Activated naive CD8-positive, alpha-beta T cell treated with anti-CD3 and anti-CD28 coated beads, Interleukin-2, amount 10 ng/mL, durations not matched to agents 7 days and 5 days (primary cell): Measurements from ENCODE around the gene NADK. TPM values are rescaled to one million over a fixed set of nuclear protein-coding genes. Genes with fewer than 3 reads are reported as not detected.

Experiments
- ATAC-seq: fragments of 150-1000 bp; cut with Tn5 transposase; one replicate; pipeline ENCODE4 v1.10.0; 2021; ENCODE audit warnings: low read depth, moderate library complexity
- POLR2A ChIA-PET: fragments of 350-600 bp; sonication (Branson Sonifier 250); formaldehyde crosslinking; loops from one replicate; lab custom pipeline; 2021; ENCODE audit warnings: antibody characterized with exemption; lab: Charles Lee
- DNase-seq: peaks from one replicate; pipeline ENCODE4 v3.0.0; 2021
- H3K27ac Mint-ChIP-seq: one replicate; pipeline ENCODE4 v1.8.0; 2022; ENCODE audit warnings: mild to moderate bottlenecking, mixed read lengths
- H3K27me3 Mint-ChIP-seq: one replicate; pipeline ENCODE4 v1.8.0; 2022; ENCODE audit warnings: mild to moderate bottlenecking, moderate library complexity, mixed read lengths
- H3K36me3 Mint-ChIP-seq: one replicate; pipeline ENCODE4 v1.8.0; 2021; ENCODE audit warnings: mild to moderate bottlenecking, mixed read lengths
- H3K4me1 Mint-ChIP-seq: one replicate; pipeline ENCODE4 v1.8.0; 2021; ENCODE audit warnings: mixed read lengths
- H3K4me3 Mint-ChIP-seq: one replicate; pipeline ENCODE4 v1.8.0; 2022; ENCODE audit warnings: mild to moderate bottlenecking, moderate library complexity, mixed read lengths
- H3K9me3 Mint-ChIP-seq: one replicate; pipeline ENCODE4 v1.8.0; 2021; ENCODE audit warnings: mixed read lengths
- total RNA-seq, 2 experiments: library from RNA; stranded (reverse); gene quantifications; one replicate each; pipeline ENCODE4 v1.2.3, GENCODE V29; 2021

Gene NADK
- total RNA-seq, 2 experiments from 2014 or later: 69.7 to 74.3 TPM

DNA sequence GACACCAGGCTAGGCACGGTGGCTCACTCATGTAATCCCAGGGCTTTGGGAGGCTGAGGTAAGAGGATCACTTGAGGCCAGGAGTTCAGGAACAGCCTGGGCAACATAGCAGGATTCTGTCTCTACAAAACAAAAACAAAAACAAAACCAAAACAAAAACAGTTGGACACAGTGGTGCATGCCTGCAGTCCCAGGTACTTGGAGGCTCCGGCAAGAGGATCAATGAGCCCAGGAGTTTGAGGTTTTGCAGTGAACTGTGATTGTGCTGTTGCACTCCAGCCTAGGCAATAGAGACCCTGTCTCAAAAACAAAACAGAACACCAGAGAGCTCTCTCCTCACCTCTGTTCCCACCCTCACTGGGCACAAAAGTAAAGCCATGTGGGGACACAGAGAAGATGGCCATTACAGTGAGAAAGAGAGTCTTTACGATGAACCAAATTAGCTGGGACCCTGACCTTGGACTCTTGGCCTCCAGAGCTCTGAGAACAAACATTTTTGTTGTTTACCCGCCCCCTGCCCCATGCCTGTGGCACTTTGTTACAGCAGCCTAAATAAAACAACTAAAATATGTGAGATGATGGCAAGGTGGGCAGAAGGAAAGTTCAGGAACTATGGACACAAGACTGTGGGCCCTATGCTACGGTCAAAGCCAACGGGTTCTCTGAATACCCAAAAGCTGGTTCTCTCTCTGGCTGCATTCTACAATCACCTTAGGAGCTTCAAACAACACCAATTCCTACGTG is 9.8 kb downstream of the NADK start:
- H3K27ac Mint-ChIP-seq: no peak overlapping the region
- H3K36me3 Mint-ChIP-seq: peaks cover 50% of the 10 kb centered on the region
- no peaks in the 10 kb centered on the region for H3K27me3 Mint-ChIP-seq
- POLR2A ChIA-PET: interaction anchor here (1.1 kb wide), 1 partner anchor 11 kb away, joined by 6 read pairs; no protein-coding TSS in a partner anchor
- no peak for ATAC-seq
- DNase-seq: no peak
- H3K4me3 Mint-ChIP-seq: no peak overlapping the region
- H3K4me1 Mint-ChIP-seq: peaks cover 7% of the 10 kb centered on the region
- H3K9me3 Mint-ChIP-seq: peaks cover 11% of the 10 kb centered on the region

- Mint-ChIP-seq H3K9me3 (peaks cover 5% of the 10 kb centered on the region), H3K27me3 (no peaks in the 10 kb centered on the region), H3K36me3 (peaks cover 34% of the 10 kb centered on the region), H3K4me3 (no peak overlapping the region), H3K4me1 (peaks cover 6% of the 10 kb centered on the region), H3K27ac (no peak overlapping the region)
- no peak for DNase-seq
- ATAC-seq: no peak
- POLR2A ChIA-PET: no interaction called here
Observed at GRCh38 chr1:1764876-1765470, 13.3 kb downstream of the NADK start.

DNA sequence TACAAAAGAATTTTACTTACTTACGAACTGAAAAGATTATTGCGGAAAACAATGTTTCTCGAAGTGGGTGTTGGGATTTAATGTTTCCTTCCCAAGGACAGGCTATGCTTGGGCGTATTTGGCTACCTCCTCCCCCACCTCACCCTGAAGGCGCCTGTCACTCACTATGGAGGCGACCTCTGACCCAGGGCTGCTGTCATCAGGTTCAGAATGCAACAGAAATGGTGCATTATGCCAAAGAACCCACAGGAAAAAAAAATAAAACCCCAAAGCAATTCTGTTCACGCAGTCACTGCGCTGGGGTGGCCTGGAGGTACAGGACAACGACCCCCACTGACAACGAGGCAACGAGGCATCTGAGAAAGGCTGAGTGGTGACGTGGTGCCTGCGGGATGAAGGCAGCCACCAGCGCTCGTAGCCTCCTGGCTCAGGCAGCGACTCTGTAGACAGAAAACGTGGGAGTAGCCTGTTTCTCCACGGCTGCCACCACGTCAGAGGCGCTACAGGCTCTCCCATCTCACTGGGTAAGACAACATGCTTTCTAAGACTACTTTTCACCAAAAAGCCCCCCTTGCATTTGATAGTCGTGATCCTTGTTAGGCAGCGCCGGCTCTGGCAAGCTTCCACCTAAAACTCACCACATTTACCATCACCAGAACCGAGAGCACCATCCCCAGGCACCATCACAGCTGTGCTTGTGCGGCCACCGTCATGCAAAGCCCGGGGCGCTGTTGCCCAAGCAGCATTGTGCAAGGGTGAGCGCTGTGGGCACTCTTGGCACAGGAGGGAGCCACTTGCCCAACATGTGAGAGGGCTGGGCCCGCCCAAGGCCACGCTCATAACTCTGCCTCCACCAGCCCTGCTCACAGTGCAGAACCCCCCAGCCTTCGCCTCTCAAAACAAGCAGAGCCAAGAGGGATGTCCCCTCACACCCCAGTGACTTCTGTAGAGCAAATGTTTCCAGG is 14.3 kb downstream of the NADK start:
- DNase-seq: no peak
- no peak for ATAC-seq
- POLR2A ChIA-PET: no interaction called here
- Mint-ChIP-seq H3K27me3 (no peaks in the 10 kb centered on the region), H3K27ac (no peak overlapping the region), H3K4me1 (peaks cover 6% of the 10 kb centered on the region), H3K4me3 (no peak overlapping the region), H3K9me3 (peaks cover 5% of the 10 kb centered on the region), H3K36me3 (peaks cover 26% of the 10 kb centered on the region)

- Mint-ChIP-seq H3K9me3 (no peaks in the 10 kb centered on the region), H3K36me3 (peaks cover 12% of the 10 kb centered on the region), H3K27ac (no peak overlapping the region), H3K27me3 (no peaks in the 10 kb centered on the region), H3K4me1 (peaks cover 2% of the 10 kb centered on the region), H3K4me3 (no peak overlapping the region)
- POLR2A ChIA-PET: no interaction called here
- DNase-seq (no peak), ATAC-seq (no peak)
Observed at GRCh38 chr1:1761504-1762376, 16.5 kb downstream of the NADK start.

GRCh38 chr1:1760715-1761114 is 17.6 kb downstream of the NADK start:
- POLR2A ChIA-PET: no interaction called here
- H3K9me3 Mint-ChIP-seq: no peaks in the 10 kb centered on the region
- no peak overlapping the region for H3K4me3 Mint-ChIP-seq
- DNase-seq: no peak
- H3K36me3 Mint-ChIP-seq: peaks cover 10% of the 10 kb centered on the region
- no peaks in the 10 kb centered on the region for H3K27me3 Mint-ChIP-seq
- no peak overlapping the region for H3K27ac Mint-ChIP-seq
- H3K4me1 Mint-ChIP-seq: no peaks in the 10 kb centered on the region
- no peak for ATAC-seq

GRCh38 chr1:1760345-1760650 is 18.0 kb downstream of the NADK start:
- H3K27ac Mint-ChIP-seq: no peak overlapping the region
- no peak for ATAC-seq
- no peaks in the 10 kb centered on the region for H3K4me1 Mint-ChIP-seq
- no peaks in the 10 kb centered on the region for H3K27me3 Mint-ChIP-seq
- POLR2A ChIA-PET: no interaction called here
- no peak overlapping the region for H3K4me3 Mint-ChIP-seq
- peaks cover 11% of the 10 kb centered on the region for H3K36me3 Mint-ChIP-seq
- no peak for DNase-seq
- H3K9me3 Mint-ChIP-seq: no peaks in the 10 kb centered on the region

DNA sequence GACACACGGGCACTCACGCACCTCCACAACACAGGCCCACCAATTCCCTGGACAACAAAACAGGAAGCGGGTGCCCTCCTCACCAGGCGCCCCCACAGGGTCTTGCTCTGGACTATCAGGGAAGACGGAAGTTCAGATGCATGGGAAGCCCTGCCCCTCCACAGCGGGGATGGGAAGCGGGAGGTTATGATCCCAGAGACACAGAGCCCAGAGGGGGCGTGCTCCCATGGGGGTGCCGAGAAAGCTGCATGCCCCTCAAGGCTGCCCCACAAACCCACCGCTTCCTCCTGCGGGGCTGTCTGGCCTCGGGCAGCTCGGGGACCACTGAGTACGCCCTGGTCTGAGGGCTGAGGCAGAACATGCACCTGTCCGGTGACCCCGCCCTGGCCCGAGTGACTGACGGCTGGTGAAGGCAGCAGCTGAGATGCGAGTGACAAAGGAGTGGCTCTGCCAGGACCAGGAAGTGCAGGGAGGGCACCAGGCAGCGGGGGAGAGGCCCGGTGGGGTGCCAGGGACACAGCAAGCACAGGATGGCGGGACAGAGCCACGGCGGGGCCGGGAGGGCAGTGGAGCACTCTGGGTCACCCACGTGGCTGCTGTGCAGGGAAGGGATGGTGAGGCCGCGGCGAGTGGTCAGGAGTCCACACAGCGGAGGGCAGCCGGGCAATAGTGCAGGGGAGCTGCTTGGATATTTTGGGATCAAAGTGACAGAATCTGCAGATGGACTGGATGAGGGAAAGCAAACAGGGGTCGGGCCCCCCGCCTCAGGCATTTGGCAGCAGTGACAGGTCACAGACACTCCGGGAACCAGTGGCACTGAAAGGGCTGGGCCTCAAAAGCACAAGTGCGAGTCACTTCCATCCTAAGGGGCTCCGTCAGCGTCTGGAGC is 18.6 kb downstream of the NADK start:
- H3K9me3 Mint-ChIP-seq: no peaks in the 10 kb centered on the region
- H3K27ac Mint-ChIP-seq: no peak overlapping the region
- ATAC-seq (no peak), DNase-seq (no peak)
- H3K4me3 Mint-ChIP-seq: no peak overlapping the region
- no peaks in the 10 kb centered on the region for H3K27me3 Mint-ChIP-seq
- H3K4me1 Mint-ChIP-seq: no peaks in the 10 kb centered on the region
- H3K36me3 Mint-ChIP-seq: peaks cover 9% of the 10 kb centered on the region
- POLR2A ChIA-PET: no interaction called here

GRCh38 chr1:1758692-1759455 is 19.4 kb downstream of the NADK start:
- Mint-ChIP-seq H3K4me3 (no peak overlapping the region), H3K27me3 (no peaks in the 10 kb centered on the region), H3K36me3 (peaks cover 9% of the 10 kb centered on the region), H3K4me1 (no peaks in the 10 kb centered on the region), H3K9me3 (no peaks in the 10 kb centered on the region), H3K27ac (no peak overlapping the region)
- POLR2A ChIA-PET: no interaction called here
- ATAC-seq: no peak
- DNase-seq: no peak

GRCh38 chr1:1758059-1758621 is 20.1 kb downstream of the NADK start:
- H3K4me3 Mint-ChIP-seq: no peak overlapping the region
- no peaks in the 10 kb centered on the region for H3K4me1 Mint-ChIP-seq
- no peaks in the 10 kb centered on the region for H3K27me3 Mint-ChIP-seq
- DNase-seq (no peak), ATAC-seq (no peak)
- POLR2A ChIA-PET: no interaction called here
- H3K36me3 Mint-ChIP-seq: peaks cover 9% of the 10 kb centered on the region
- no peaks in the 10 kb centered on the region for H3K9me3 Mint-ChIP-seq
- H3K27ac Mint-ChIP-seq: no peak overlapping the region

- POLR2A ChIA-PET: no interaction called here
- Mint-ChIP-seq H3K4me1 (no peaks in the 10 kb centered on the region), H3K9me3 (no peaks in the 10 kb centered on the region), H3K27ac (no peak overlapping the region), H3K27me3 (no peaks in the 10 kb centered on the region), H3K36me3 (peaks cover 9% of the 10 kb centered on the region), H3K4me3 (no peak overlapping the region)
- ATAC-seq (no peak), DNase-seq (no peak)
Observed at GRCh38 chr1:1757422-1758058, 20.7 kb downstream of the NADK start.

- no peaks in the 10 kb centered on the region for H3K9me3 Mint-ChIP-seq
- H3K27ac Mint-ChIP-seq: no peak overlapping the region
- no peaks in the 10 kb centered on the region for H3K4me1 Mint-ChIP-seq
- ATAC-seq (no peak), DNase-seq (no peak)
- POLR2A ChIA-PET: no interaction called here
- H3K4me3 Mint-ChIP-seq: no peak overlapping the region
- H3K27me3 Mint-ChIP-seq: no peaks in the 10 kb centered on the region
- H3K36me3 Mint-ChIP-seq: peaks cover 9% of the 10 kb centered on the region
Observed at GRCh38 chr1:1756661-1757421, 21.4 kb downstream of the NADK start.
